GM12878 (cell line): ENCODE data around the gene GOLGA7B. TPM values are rescaled to one million over a fixed set of nuclear protein-coding genes. Genes with fewer than 3 reads are reported as not detected.

Source experiments
- ATAC-seq: fragments of 200-7000 bp; cut with Tn5 transposase; 3 replicates; pipeline ENCODE4 v1.9.1; 2020; ENCODE audit warnings: mild to moderate bottlenecking, moderate library complexity
- BruUV-seq: library from RNA; stranded (reverse); fragments of 400-500 nt; replicated peaks from 2 replicates; lab custom pipeline; 2021; lab: Mats Ljungman, UMichigan
- CTCF ChIA-PET: fragments of 300-600 bp; sonication (Branson Sonifier 250); formaldehyde crosslinking; extraction: SDS; loops from one replicate; lab custom pipeline; 2021; ENCODE audit warnings: inconsistent platforms; lab: Yijun Ruan, JAX
- POLR2A ChIA-PET: fragments of 350-600 bp; formaldehyde crosslinking; extraction: SDS; loops from one replicate; lab custom pipeline; 2021; ENCODE audit warnings: inconsistent platforms; lab: Charles Lee
- RAD21 ChIA-PET: fragments of 300-600 bp; sonication (Branson Sonifier 250); formaldehyde crosslinking; loops from one replicate; lab custom pipeline; 2023; ENCODE audit warnings: antibody characterized with exemption; ENCODE audit not compliant: unreplicated experiment; lab: Charles Lee
- SMC1A ChIA-PET: fragments of 300-600 bp; sonication (Branson Sonifier 250); formaldehyde crosslinking; loops from one replicate; lab custom pipeline; 2023; ENCODE audit not compliant: unreplicated experiment, uncharacterized antibody; lab: Charles Lee
- DNase-seq: peaks from one replicate; pipeline ENCODE4 v3.0.0-alpha.2; 2011; ENCODE audit warnings: low read depth, low spot score
- FAIRE-seq: peaks from 3 replicates; lab custom pipeline; 2011; peaks lifted over from hg19 to GRCh38; lab: Jason Lieb, UNC
- H2AFZ ChIP-seq: 2 replicates; pipeline ENCODE4 v1.6.0; 2011; ENCODE audit warnings: low read depth, low read length, control low read depth; ENCODE audit not compliant: control insufficient read depth
- H3K27ac ChIP-seq: 2 replicates; pipeline ENCODE4 v1.5.1; 2011; ENCODE audit warnings: control low read depth; ENCODE audit not compliant: control insufficient read depth, insufficient read depth
- H3K27me3 ChIP-seq, 2 experiments: replicated peaks in 1 of 2; 2 replicates each; pipeline versions ENCODE4 v1.6.0 to v1.6.1; 2011; ENCODE audit warnings: low read length in 1 of 2; ENCODE audit not compliant: control insufficient read depth in 2 of 2, insufficient read depth in 2 of 2
- H3K36me3 ChIP-seq, 2 experiments: 2 replicates each; pipeline ENCODE4 v1.5.1; 2011; ENCODE audit warnings: low read length in 1 of 2; ENCODE audit not compliant: control insufficient read depth in 2 of 2, insufficient read depth in 2 of 2
- H3K4me1 ChIP-seq: 2 replicates; pipeline ENCODE4 v1.6.1; 2011; ENCODE audit warnings: mild to moderate bottlenecking, low read length, moderate library complexity, mixed read lengths; ENCODE audit not compliant: control insufficient read depth, insufficient read depth
- H3K4me2 ChIP-seq: 2 replicates; pipeline ENCODE4 v1.6.0; 2011; ENCODE audit warnings: control low read depth; ENCODE audit not compliant: control insufficient read depth, insufficient read depth
- H3K4me3 ChIP-seq: fragments of 200-600 bp; sonication (generic); 2 replicates; pipeline ENCODE4 v1.5.1; 2016
- H3K79me2 ChIP-seq: 2 replicates; pipeline ENCODE4 v1.6.0; 2011; ENCODE audit warnings: low read length; ENCODE audit not compliant: control insufficient read depth, insufficient read depth
- H3K9ac ChIP-seq: 2 replicates; pipeline ENCODE4 v1.8.0; 2011; ENCODE audit warnings: low read length, control low read depth, mixed read lengths; ENCODE audit not compliant: control insufficient read depth, insufficient read depth
- H3K9me3 ChIP-seq: replicated peaks from 3 replicates; pipeline ENCODE4 v1.5.1; 2011; ENCODE audit warnings: mild to moderate bottlenecking, low read length; ENCODE audit not compliant: control insufficient read depth, insufficient read depth
- H4K20me1 ChIP-seq: 2 replicates; pipeline ENCODE4 v1.6.0; 2011; ENCODE audit not compliant: control insufficient read depth, insufficient read depth
- EED ChIP-seq: sonication (generic); IDR thresholded peaks from 2 replicates; pipeline ENCODE4 v1.6.1; 2016; ENCODE audit warnings: antibody characterized with exemption, low read depth
- EGR1 ChIP-seq, 2 experiments: IDR thresholded peaks; 1 replicate in 1 of 2; 2 replicates in 1 of 2; pipeline ENCODE4 v1.6.1; 2011 to 2012; ENCODE audit warnings: low read depth in 2 of 2, low read length in 2 of 2, borderline replicate concordance in 1 of 2, mild to moderate bottlenecking in 1 of 2, moderate library complexity in 1 of 2
- ESRRA ChIP-seq: IDR thresholded peaks from 2 replicates; pipeline ENCODE4 v1.6.1; 2012; ENCODE audit warnings: mild to moderate bottlenecking, low read length, improper control_type of control experiment
- IRF4 ChIP-seq: IDR thresholded peaks from 2 replicates; pipeline ENCODE4 v1.6.1; 2011; ENCODE audit warnings: low read depth, low read length
- KDM1A ChIP-seq: fragments of 200-600 bp; sonication (generic); IDR thresholded peaks from 2 replicates; pipeline ENCODE4 v1.6.1; 2016; ENCODE audit warnings: borderline replicate concordance
- MTA2 ChIP-seq: fragments of 450-650 bp; IDR thresholded peaks from 2 replicates; pipeline ENCODE4 v1.6.1; 2016; ENCODE audit warnings: low read depth, mild to moderate bottlenecking, moderate library complexity
- PAX5 ChIP-seq: IDR thresholded peaks from 2 replicates; pipeline ENCODE4 v1.6.1; 2011; ENCODE audit warnings: low read depth, low read length, borderline replicate concordance
- RBBP5 ChIP-seq: fragments of 200-600 bp; sonication (generic); conservative IDR thresholded peaks from 2 replicates; pipeline ENCODE4 v1.6.1; 2016
- SMARCA5 ChIP-seq: fragments of 450-650 bp; IDR thresholded peaks from 2 replicates; pipeline ENCODE4 v1.6.1; 2017; ENCODE audit warnings: mild to moderate bottlenecking
- SMC3 ChIP-seq: IDR thresholded peaks from 2 replicates; pipeline ENCODE4 v1.6.1; 2011; ENCODE audit warnings: low read length, improper control_type of control experiment, borderline replicate concordance
- WRNIP1 ChIP-seq: IDR thresholded peaks from 2 replicates; pipeline ENCODE4 v1.6.1; 2011; ENCODE audit warnings: low read depth, low read length, improper control_type of control experiment, borderline replicate concordance
- ZSCAN29 ChIP-seq: fragments of 450-650 bp; IDR thresholded peaks from 2 replicates; pipeline ENCODE4 v1.6.1; 2017; ENCODE audit warnings: mild to moderate bottlenecking, moderate library complexity
- WGBS: methylation state at CpG from one replicate; pipeline ENCODE4 v1.1.6; 2016; ENCODE audit warnings: low lambda C conversion rate; ENCODE audit not compliant: insufficient replicate concordance, insufficient coverage; ENCODE audit errors: missing lambda C conversion rate; 5-methylcytosine and 5-hydroxymethylcytosine counted together
- in situ Hi-C: fragments of 300-500 bp; cut with MboI; formaldehyde crosslinking; loops from 9 replicates; pipeline ENCODE4 v1.14.3; 2018; ENCODE audit warnings: mixed read lengths
- intact Hi-C: fragments of 100-400 bp; cut with micrococcal nuclease; formaldehyde crosslinking; loops from one replicate; pipeline ENCODE4 v1.14.2; 2022; ENCODE audit not compliant: unreplicated experiment
- polyA plus RNA-seq, 11 experiments: library from polyadenylated mRNA; depleted of rRNA in 4 of 11; unstranded in 6 of 11; stranded (reverse) in 5 of 11; fragments of >200 nt; fragmentation: Nextera tagmentation in 4 of 11; fragmentation: Illumina TruSeq in 1 of 11; extraction: Ambion mirVana in 4 of 11; extraction: Trizol in 1 of 11; gene quantifications; 1 replicate in 1 of 11; 2 replicates in 10 of 11; pipeline versions ENCODE4 v1.2.1 to v1.2.3, GENCODE V29; 2011 to 2016; ENCODE audit warnings: inconsistent platforms in 2 of 11, missing spikeins in 2 of 11, low read depth in 1 of 11
- total RNA-seq, 4 experiments: library from RNA; depleted of rRNA in 3 of 4; stranded (reverse); fragments of >200 nt in 3 of 4; fragmentation: Illumina TruSeq in 1 of 4; extraction: Trizol in 1 of 4; gene quantifications; 2 replicates each; pipeline versions ENCODE4 v1.2.1 to v1.2.3, GENCODE V29; 2013 to 2021
- TF ChIP-seq, protein P1 (sequence below): fragments of 450-650 bp; IDR thresholded peaks from 2 replicates; pipeline ENCODE4 v1.6.1; 2018; ENCODE audit warnings: borderline replicate concordance, mild to moderate bottlenecking; ENCODE audit not compliant: partially characterized antibody
- TF ChIP-seq, protein P2 (sequence below): IDR thresholded peaks from 2 replicates; pipeline ENCODE4 v1.6.1; 2012; ENCODE audit warnings: low read depth, low read length, improper control_type of control experiment

The GOLGA7B gene
- total and polyA plus RNA-seq, 10 of the 15 experiments (the other 5 are each of a cell fraction or from before 2014, with no cell fraction given) = 0.01 to 0.02 (median 0.01) TPM; not detected in 7

DNA sequence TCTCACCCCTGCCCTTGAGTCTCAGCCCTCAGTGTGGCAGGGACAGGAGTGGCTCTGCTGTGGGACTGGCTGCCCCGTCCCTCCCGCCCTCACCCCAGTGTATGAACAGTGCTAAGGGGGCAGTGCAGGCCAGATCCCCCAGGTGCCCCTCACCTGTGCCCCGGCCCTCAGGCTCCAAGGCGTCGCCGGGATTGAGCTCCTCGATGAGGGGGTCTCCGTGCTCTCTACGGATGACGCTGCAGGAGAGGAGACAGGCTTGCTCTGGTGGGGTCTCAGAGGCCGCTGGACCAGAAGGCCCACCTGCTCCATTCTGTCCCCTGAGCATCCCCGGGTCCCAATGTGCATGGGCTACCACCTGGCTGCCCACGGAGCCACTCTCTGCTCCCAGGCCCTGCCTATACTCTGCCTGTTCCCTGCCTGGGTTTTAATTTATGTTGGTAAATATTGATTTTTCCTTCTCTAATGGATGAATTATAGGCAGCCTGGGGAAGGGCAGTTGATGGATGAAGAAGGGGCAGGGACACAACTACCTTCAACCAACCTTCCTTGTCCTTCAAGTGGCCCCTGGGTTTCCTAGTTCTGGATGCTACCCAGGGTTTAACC is 47.2 kb downstream of the GOLGA7B start:
- H3K27ac ChIP-seq = no peak overlapping the region
- no peaks in the 10 kb centered on the region for H4K20me1 ChIP-seq
- no peak overlapping the region for H2AFZ ChIP-seq
- H3K27me3 ChIP-seq = peaks cover 0 to 3% of the 10 kb centered on the region in 2 experiments; a peak in 3 of 4 replicates
- no peak for TF ChIP-seq RBBP5
- no peak overlapping the region for H3K9ac ChIP-seq
- H3K4me1 ChIP-seq = no peaks in the 10 kb centered on the region
- H3K4me2 ChIP-seq = no peak overlapping the region
- in situ Hi-C loops (no loop called here), intact Hi-C loops (no loop called here)
- FAIRE-seq = no peak
- RAD21 ChIA-PET = no interaction called here
- ATAC-seq = no peak
- BruUV-seq = no TSS peak
- POLR2A ChIA-PET = no interaction called here
- no peaks in the 10 kb centered on the region for H3K79me2 ChIP-seq
- CTCF ChIA-PET = no interaction called here
- no peaks in the 10 kb centered on the region for H3K36me3 ChIP-seq
- WGBS = 44% methylated on average over 13 of the region's 13 CpGs
- no peaks in the 10 kb centered on the region for H3K9me3 ChIP-seq
- no peak for DNase-seq
- SMC1A ChIA-PET = no interaction called here
- no peak overlapping the region for H3K4me3 ChIP-seq

GRCh38 chr10:97898429-97898828 is 48.8 kb downstream of the GOLGA7B start:
- whole genome bisulfite sequencing = 13% methylated on average over 4 of the region's 4 CpGs
- TF ChIP-seq, protein P1, sequence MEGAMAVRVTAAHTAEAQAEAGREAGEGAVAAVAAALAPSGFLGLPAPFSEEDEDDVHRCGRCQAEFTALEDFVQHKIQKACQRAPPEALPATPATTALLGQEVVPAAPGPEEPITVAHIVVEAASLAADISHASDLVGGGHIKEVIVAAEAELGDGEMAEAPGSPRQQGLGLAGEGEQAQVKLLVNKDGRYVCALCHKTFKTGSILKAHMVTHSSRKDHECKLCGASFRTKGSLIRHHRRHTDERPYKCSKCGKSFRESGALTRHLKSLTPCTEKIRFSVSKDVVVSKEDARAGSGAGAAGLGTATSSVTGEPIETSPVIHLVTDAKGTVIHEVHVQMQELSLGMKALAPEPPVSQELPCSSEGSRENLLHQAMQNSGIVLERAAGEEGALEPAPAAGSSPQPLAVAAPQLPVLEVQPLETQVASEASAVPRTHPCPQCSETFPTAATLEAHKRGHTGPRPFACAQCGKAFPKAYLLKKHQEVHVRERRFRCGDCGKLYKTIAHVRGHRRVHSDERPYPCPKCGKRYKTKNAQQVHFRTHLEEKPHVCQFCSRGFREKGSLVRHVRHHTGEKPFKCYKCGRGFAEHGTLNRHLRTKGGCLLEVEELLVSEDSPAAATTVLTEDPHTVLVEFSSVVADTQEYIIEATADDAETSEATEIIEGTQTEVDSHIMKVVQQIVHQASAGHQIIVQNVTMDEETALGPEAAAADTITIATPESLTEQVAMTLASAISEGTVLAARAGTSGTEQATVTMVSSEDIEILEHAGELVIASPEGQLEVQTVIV = no peak
- TF ChIP-seq IRF4 (no peak), WRNIP1 (no peak), KDM1A (no peak), EGR1 (IDR thresholded peaks at IDR 0.05; ENCODE audit: borderline replicate concordance in 1 of 2, low read depth in 2 of 2, low read length in 2 of 2) (no peak), ESRRA (no peak), SMC3 (no peak), PAX5 (no peak), EED (no peak), ZSCAN29 (no peak), MTA2 (no peak), SMARCA5 (no peak)
- TF ChIP-seq, protein P2, sequence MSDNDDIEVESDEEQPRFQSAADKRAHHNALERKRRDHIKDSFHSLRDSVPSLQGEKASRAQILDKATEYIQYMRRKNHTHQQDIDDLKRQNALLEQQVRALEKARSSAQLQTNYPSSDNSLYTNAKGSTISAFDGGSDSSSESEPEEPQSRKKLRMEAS = no peak

More at GRCh38 chr10:97898429-97898828, 48.8 kb downstream of the GOLGA7B start:
- POLR2A ChIA-PET = no interaction called here
- BruUV-seq = no TSS peak
- Histone ChIP-seq H4K20me1 (no peaks in the 10 kb centered on the region), H3K4me2 (no peak overlapping the region), H3K4me1 (no peaks in the 10 kb centered on the region), H3K79me2 (no peaks in the 10 kb centered on the region), H3K9ac (no peak overlapping the region), H3K27me3 (peaks cover 0 to 1% of the 10 kb centered on the region in 2 experiments; a peak in 3 of 4 replicates), H3K36me3 (no peaks in the 10 kb centered on the region), H3K9me3 (no peaks in the 10 kb centered on the region), H2AFZ (no peak overlapping the region), H3K4me3 (no peak overlapping the region), H3K27ac (no peak overlapping the region)
- ATAC-seq = no peak
- intact Hi-C loops = no loop called here
- in situ Hi-C loops = no loop called here
- no peak for FAIRE-seq
- CTCF ChIA-PET = no interaction called here
- SMC1A ChIA-PET = no interaction called here
- RAD21 ChIA-PET = no interaction called here
- DNase-seq = no peak
